Osteocyte (in vitro differentiated cells): ENCODE results near the gene ZBTB16. TPM values are rescaled to one million over a fixed set of nuclear protein-coding genes. Genes with fewer than 3 reads are reported as not detected.

ENCODE experiments used
- DNase-seq: peaks from one replicate; pipeline ENCODE4 v3.0.0; 2021; ENCODE audit warnings: mixed read lengths; ENCODE audit not compliant: unreplicated experiment; ENCODE audit errors: extremely low spot score
- H3K27ac Mint-ChIP-seq: one replicate; pipeline ENCODE4 v1.8.0; 2021; ENCODE audit warnings: mild to moderate bottlenecking, mixed read lengths; ENCODE audit not compliant: unreplicated experiment
- H3K27me3 Mint-ChIP-seq: one replicate; pipeline ENCODE4 v1.8.0; 2021; ENCODE audit warnings: mixed read lengths; ENCODE audit not compliant: unreplicated experiment
- H3K36me3 Mint-ChIP-seq: one replicate; pipeline ENCODE4 v1.8.0; 2021; ENCODE audit warnings: mixed read lengths; ENCODE audit not compliant: unreplicated experiment
- H3K4me1 Mint-ChIP-seq: one replicate; pipeline ENCODE4 v1.8.0; 2021; ENCODE audit warnings: mixed read lengths; ENCODE audit not compliant: unreplicated experiment
- H3K4me3 Mint-ChIP-seq: one replicate; pipeline ENCODE4 v1.8.0; 2021; ENCODE audit warnings: mild to moderate bottlenecking, moderate library complexity, mixed read lengths; ENCODE audit not compliant: unreplicated experiment
- H3K9me3 Mint-ChIP-seq: one replicate; pipeline ENCODE4 v1.8.0; 2021; ENCODE audit warnings: mixed read lengths; ENCODE audit not compliant: unreplicated experiment
- CTCF ChIP-seq: fragments of 200-600 bp; sonication (generic); IDR thresholded peaks from 2 replicates; pipeline ENCODE4 v1.5.0; 2021; ENCODE audit warnings: antibody characterized with exemption, mild to moderate bottlenecking, moderate library complexity
- total RNA-seq: library from RNA; stranded (reverse); gene quantifications from 2 replicates; pipeline ENCODE4 v1.2.1, GENCODE V29; 2021

The ZBTB16 gene
- total RNA-seq, 1 donor from 2014 or later, result 20.3 TPM

GRCh38 chr11:114281388-114281956, 222.0 kb downstream of the ZBTB16 start:
- Mint-ChIP-seq H3K4me1 (peaks cover 16% of the 10 kb centered on the region), H3K9me3 (no peaks in the 10 kb centered on the region), H3K4me3 (no peak overlapping the region), H3K36me3 (no peaks in the 10 kb centered on the region), H3K27me3 (peaks cover 20% of the 10 kb centered on the region), H3K27ac (no peak overlapping the region)
- no peak for TF ChIP-seq CTCF
- no peak for DNase-seq

- Mint-ChIP-seq H3K27me3 (peaks cover 16% of the 10 kb centered on the region), H3K4me1 (peaks cover 16% of the 10 kb centered on the region), H3K4me3 (no peak overlapping the region), H3K9me3 (no peaks in the 10 kb centered on the region), H3K27ac (no peak overlapping the region), H3K36me3 (no peaks in the 10 kb centered on the region)
- DNase-seq, result peak; percentile 32
- TF ChIP-seq CTCF, result no peak
Measured at GRCh38 chr11:114282488-114282887, 223.0 kb downstream of the ZBTB16 start.

GRCh38 chr11:114283422-114283821, 223.9 kb downstream of the ZBTB16 start:
- Mint-ChIP-seq H3K4me3 (no peak overlapping the region), H3K4me1 (peaks cover 16% of the 10 kb centered on the region), H3K36me3 (no peaks in the 10 kb centered on the region), H3K27ac (no peak overlapping the region), H3K27me3 (peaks cover 17% of the 10 kb centered on the region), H3K9me3 (no peaks in the 10 kb centered on the region)
- no peak for DNase-seq
- no peak for TF ChIP-seq CTCF

GRCh38 chr11:114284021-114284420, 224.5 kb downstream of the ZBTB16 start:
- Mint-ChIP-seq H3K27me3 (peaks cover 12% of the 10 kb centered on the region), H3K4me3 (no peak overlapping the region), H3K4me1 (peaks cover 16% of the 10 kb centered on the region), H3K9me3 (no peaks in the 10 kb centered on the region), H3K36me3 (no peaks in the 10 kb centered on the region), H3K27ac (no peak overlapping the region)
- DNase-seq, result peak; percentile 48
- no peak for TF ChIP-seq CTCF

GRCh38 chr11:114284914-114285313, 225.4 kb downstream of the ZBTB16 start:
- no peak overlapping the region for H3K4me3 Mint-ChIP-seq
- no peak for DNase-seq
- H3K4me1 Mint-ChIP-seq, result peaks cover 14% of the 10 kb centered on the region
- peaks cover 3% of the 10 kb centered on the region for H3K27me3 Mint-ChIP-seq
- H3K36me3 Mint-ChIP-seq, result no peaks in the 10 kb centered on the region
- H3K9me3 Mint-ChIP-seq, result no peaks in the 10 kb centered on the region
- no peak for TF ChIP-seq CTCF
- no peak overlapping the region for H3K27ac Mint-ChIP-seq
